ENCODE results near the gene STPG2.
"Not testable (repeated sequence)": the region's sequence is repeated elsewhere in the genome, so short reads cannot be mapped to it uniquely, and the experiment has no call there.

STPG2 gene

GRCh38 chr4:97917115-97917514, 226.2 kb downstream of the STPG2 start:
- ChIA-PET CTCF (no interaction called here), POLR2A (ENCODE audit: low non-redundant PET) (no interaction called here)
- TF ChIP-seq, protein P1, sequence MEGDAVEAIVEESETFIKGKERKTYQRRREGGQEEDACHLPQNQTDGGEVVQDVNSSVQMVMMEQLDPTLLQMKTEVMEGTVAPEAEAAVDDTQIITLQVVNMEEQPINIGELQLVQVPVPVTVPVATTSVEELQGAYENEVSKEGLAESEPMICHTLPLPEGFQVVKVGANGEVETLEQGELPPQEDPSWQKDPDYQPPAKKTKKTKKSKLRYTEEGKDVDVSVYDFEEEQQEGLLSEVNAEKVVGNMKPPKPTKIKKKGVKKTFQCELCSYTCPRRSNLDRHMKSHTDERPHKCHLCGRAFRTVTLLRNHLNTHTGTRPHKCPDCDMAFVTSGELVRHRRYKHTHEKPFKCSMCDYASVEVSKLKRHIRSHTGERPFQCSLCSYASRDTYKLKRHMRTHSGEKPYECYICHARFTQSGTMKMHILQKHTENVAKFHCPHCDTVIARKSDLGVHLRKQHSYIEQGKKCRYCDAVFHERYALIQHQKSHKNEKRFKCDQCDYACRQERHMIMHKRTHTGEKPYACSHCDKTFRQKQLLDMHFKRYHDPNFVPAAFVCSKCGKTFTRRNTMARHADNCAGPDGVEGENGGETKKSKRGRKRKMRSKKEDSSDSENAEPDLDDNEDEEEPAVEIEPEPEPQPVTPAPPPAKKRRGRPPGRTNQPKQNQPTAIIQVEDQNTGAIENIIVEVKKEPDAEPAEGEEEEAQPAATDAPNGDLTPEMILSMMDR (conservative IDR thresholded peaks at IDR 0.05; ENCODE audit: low read depth) = no peak
- no peak for DNase-seq (ENCODE audit: low spot score)
- H3K27ac ChIP-seq = no peak overlapping the region

DNA sequence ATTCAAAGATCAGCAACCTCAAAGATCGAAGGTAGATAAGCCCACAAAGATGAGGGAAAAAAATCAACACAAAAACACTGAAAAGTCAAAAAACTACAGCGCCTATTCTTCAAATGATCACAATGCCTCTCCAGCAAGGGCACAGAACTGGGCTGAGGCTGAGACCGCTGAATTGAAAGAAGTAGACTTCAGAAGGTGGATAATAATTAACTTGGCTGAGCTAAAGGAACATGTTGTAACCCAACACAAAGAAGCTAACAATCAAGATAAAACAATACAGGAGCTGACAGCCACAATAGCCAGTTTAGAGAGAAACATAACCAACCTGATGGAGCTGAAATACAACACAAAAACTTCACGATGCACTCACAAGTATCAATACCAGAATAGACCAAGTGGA, 231.1 kb downstream of the STPG2 start:
- DNase-seq (ENCODE audit: low spot score) = no peak
- POLR2A ChIA-PET (ENCODE audit: low non-redundant PET) = no interaction called here
- no peak overlapping the region for H3K27ac ChIP-seq
- CTCF ChIA-PET = interaction anchor here (0.7 kb wide), 1 partner anchor 66 kb away, joined by 3 read pairs; no protein-coding TSS in a partner anchor
- TF ChIP-seq, protein P1 (conservative IDR thresholded peaks at IDR 0.05; ENCODE audit: low read depth) = no peak

GRCh38 chr4:97911236-97911906, 231.9 kb downstream of the STPG2 start:
- CTCF ChIA-PET = no interaction called here
- DNase-seq (ENCODE audit: low spot score) = no peak
- TF ChIP-seq, protein P1 (conservative IDR thresholded peaks at IDR 0.05; ENCODE audit: low read depth) = no peak
- no peak overlapping the region for H3K27ac ChIP-seq
- POLR2A ChIA-PET (ENCODE audit: low non-redundant PET) = no interaction called here

GRCh38 chr4:97910005-97910404, 233.3 kb downstream of the STPG2 start:
- no peak overlapping the region for H3K27ac ChIP-seq
- ChIA-PET CTCF (no interaction called here), POLR2A (ENCODE audit: low non-redundant PET) (no interaction called here)
- peak; percentile 25 for DNase-seq (ENCODE audit: low spot score)
- TF ChIP-seq, protein P1 (conservative IDR thresholded peaks at IDR 0.05; ENCODE audit: low read depth) = peak; percentile 41

DNA sequence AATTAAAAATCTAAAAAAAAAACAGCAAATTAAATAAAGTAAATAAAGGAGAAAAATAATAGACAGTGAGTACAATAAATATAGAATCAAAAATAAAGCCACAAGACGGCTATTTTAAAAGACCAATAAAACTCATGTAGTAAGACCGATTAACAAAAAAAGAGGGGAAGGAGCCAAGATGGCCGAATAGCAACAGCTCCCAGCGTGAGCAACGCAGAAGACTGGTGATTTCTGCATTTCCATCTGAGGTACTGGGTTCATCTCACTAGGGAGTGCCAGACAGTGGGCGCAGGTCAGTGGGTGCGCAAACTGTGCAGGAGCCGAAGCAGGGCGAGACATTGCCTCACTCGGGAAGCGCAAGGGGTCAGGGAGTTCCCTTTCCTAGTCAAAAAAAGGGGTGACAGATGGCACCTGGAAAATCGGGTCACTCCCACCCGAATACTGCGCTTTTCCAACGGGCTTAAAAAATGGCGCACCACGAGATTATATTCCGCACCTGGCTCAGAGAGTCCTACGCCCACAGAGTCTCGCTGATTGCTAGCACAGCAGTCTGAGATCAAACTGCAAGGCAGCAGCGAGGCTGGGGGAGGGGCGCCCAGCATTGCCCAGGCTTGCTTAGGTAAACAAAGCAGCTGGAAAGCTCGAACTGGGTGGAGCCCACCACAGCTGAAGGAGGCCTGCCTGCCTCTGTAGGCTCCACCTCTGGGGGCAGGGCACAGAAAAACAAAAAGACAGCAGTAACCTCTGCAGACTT, 239.7 kb downstream of the STPG2 start:
- CTCF ChIA-PET; DNase-seq (ENCODE audit: low spot score); H3K27ac ChIP-seq; POLR2A ChIA-PET (ENCODE audit: low non-redundant PET): not testable (repeated sequence)

DNA sequence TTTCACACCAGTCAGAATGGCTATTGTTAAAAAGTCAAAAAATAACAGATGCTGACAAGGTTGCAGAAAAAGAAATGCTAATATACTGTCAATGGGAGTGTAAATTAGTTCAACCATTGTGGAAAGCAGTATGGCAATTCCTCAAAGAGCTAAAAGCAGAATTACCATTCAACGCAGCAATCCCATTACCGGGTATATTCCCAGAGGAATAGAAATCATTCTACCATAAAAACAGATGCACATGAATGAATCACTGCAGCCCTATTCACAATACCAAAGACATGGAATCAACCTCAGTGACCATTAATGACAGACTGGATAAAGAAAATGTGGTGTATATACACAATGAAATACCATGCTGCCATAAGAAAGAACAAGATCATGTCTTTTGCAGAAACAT, 243.0 kb downstream of the STPG2 start:
- TF ChIP-seq, protein P1 (conservative IDR thresholded peaks at IDR 0.05; ENCODE audit: low read depth) = no peak
- ChIA-PET CTCF (no interaction called here), POLR2A (ENCODE audit: low non-redundant PET) (no interaction called here)
- no peak overlapping the region for H3K27ac ChIP-seq
- no peak for DNase-seq (ENCODE audit: low spot score)

Measured in RWPE1 (cell line).